GM12891 (cell line): ENCODE data around the gene HSPA1L.

ENCODE experiments used
- DNase-seq: peaks from one replicate; pipeline ENCODE4 v3.0.0; 2011; ENCODE audit warnings: low spot score; ENCODE audit not compliant: insufficient read length
- FAIRE-seq: peaks from 2 replicates; lab custom pipeline; 2011; peaks lifted over from hg19 to GRCh38; lab: Jason Lieb, UNC
- PAX5 ChIP-seq: IDR thresholded peaks from 2 replicates; pipeline ENCODE4 v1.6.1; 2011; ENCODE audit warnings: low read length, moderate library complexity, mild to moderate bottlenecking; ENCODE audit not compliant: insufficient read depth, severe bottlenecking
- POLR2A ChIP-seq: IDR thresholded peaks from 2 replicates; pipeline ENCODE4 v1.6.1; 2011; ENCODE audit warnings: low read depth, low read length, control low read depth
- POLR2AphosphoS5 ChIP-seq: IDR thresholded peaks from 2 replicates; pipeline ENCODE4 v1.6.1; 2011; ENCODE audit warnings: low read depth, low read length, control low read depth
- POU2F2 ChIP-seq: IDR thresholded peaks from 2 replicates; pipeline ENCODE4 v1.6.1; 2011; ENCODE audit warnings: low read depth, mild to moderate bottlenecking, control low read depth, low read length, moderate library complexity
- SPI1 ChIP-seq: IDR thresholded peaks from 2 replicates; pipeline ENCODE4 v1.6.1; 2011; ENCODE audit warnings: low read depth, low read length, control low read depth
- TAF1 ChIP-seq: IDR thresholded peaks from 2 replicates; pipeline ENCODE4 v1.6.1; 2011; ENCODE audit warnings: low read depth, low read length, control low read depth

Gene HSPA1L

DNA sequence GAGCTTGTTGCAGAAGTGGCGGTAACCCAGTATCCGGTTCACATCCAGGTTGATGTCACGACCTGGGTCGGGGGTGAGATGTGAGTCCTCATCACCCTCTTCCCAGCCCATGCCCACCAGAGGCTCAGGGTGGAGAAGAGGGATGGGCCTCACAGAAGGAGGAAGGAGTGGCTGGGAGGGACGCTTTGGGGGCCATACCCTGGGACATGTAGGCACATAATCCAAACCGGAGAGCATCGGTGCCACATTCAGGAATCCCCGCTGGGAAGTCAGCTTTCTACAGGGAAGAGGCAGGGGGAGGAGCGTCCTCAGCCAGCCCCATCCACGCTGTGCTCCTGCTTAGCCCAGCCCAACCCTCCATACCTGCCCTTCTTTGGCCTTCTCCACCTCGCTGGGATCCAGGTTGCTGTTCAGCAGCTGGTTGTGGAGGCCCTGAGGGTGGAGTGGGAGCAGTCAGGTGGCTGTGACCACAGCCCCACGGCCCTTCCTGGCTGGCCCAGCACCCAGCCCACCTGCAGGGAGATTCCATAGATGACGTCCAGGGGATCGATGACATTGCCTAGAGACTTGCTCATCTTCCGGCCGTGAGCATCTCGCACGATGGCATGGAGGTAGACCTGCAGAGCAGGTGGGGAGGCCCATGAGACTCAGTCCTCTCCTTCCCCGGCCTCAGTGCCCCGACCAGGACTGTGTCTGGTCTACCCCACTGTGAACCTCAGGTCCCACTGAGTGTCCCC is 34.4 kb downstream of the HSPA1L start:
- no peak for FAIRE-seq
- TF ChIP-seq POLR2A: no peak
- no peak for TF ChIP-seq SPI1
- TF ChIP-seq POU2F2: no peak
- TF ChIP-seq PAX5: no peak
- no peak for TF ChIP-seq TAF1
- no peak for TF ChIP-seq POLR2AphosphoS5
- DNase-seq: no peak

DNA sequence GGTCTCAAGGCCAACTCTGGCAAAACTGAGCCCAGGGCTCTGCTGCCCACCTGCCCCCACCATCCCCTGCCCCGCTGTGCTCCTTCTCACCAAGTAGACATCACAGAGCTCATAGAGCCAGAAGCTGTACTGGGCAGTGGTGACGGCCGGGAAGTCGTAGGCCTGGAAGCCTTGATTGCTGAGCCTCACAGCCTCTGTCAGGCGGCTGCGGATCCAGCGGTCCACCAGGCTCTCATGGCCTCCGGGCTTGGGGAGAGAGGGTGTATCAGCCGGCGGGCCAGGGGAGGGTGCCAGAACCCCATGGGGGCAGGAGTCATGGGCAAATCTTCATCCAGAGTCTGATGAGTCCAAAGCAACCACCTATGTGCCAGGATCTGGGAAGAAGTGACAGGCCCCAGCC is 35.2 kb downstream of the HSPA1L start:
- DNase-seq (no peak), FAIRE-seq (no peak)
- TF ChIP-seq POLR2A: no peak
- TF ChIP-seq SPI1: no peak
- no peak for TF ChIP-seq TAF1
- no peak for TF ChIP-seq PAX5
- TF ChIP-seq POLR2AphosphoS5: no peak
- TF ChIP-seq POU2F2: no peak

DNA sequence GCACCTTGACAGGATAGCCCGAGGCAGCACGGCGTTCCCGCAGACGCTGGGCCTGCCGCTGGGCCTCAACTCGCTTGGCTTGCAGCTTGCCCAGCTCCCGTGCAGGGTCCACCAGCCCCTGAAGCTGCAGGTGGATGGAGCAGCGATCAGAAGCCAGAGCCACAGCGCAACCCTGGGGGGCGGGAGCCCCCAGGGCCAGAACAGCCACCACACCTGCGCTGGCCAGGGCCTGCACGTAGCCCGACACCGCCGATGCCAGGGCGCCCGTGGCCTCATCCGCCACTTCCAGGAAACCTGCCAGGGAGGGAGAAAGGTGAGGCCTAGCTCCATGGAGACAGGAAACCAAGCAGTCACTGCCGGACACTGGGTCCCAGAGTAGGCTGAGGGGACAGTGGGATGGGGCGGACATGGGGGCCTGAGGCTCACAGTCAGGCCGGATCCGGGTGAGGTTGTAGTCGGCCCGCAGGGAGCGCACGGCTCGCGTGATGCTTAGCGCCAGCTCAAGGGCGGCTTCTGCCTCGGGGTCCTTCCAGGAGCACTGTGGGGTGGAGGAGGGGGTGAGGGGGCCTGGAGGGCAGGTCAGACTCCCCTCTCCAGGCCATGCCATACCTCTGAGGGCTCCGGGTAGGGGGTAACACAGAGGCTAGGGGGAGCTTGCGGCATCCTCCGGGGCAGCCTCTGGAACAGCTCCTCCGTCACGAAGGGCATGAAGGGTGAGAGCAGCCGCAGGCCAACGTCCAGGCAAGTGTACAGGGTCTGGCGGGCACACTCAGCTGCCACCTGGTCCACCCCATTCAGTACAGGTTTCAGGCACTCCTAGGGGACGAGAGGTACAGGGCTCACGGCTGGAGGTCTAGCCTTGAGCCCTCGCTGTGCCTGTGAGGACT is 35.8 kb downstream of the HSPA1L start:
- no peak for TF ChIP-seq POLR2A
- TF ChIP-seq POU2F2: no peak
- no peak for TF ChIP-seq POLR2AphosphoS5
- TF ChIP-seq PAX5: no peak
- TF ChIP-seq TAF1: no peak
- TF ChIP-seq SPI1: no peak

DNA sequence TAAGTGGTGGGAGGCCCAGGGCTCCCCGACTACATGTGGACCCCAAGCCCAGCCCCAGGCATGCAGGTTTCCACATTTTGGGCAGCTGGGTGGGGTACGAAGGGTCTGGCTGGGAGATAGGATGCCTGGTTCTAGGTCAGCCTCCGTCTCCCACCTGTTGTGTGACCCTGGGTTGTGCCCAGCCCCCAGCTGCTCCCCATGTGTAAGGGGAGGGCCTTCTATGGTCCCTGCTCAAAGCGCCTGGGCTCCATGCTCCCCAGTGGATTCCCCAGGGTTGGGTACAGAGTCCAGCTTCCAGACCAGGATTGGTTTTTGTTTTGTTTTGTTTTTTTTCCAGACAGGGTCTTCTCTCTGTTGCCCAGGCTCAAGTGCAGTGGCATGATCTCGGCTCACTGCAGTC is 36.9 kb downstream of the HSPA1L start:
- no peak for FAIRE-seq
- no peak for TF ChIP-seq POLR2A
- no peak for TF ChIP-seq SPI1
- TF ChIP-seq POLR2AphosphoS5: no peak
- no peak for TF ChIP-seq TAF1
- TF ChIP-seq PAX5: no peak
- TF ChIP-seq POU2F2: no peak
- DNase-seq: no peak

More for the DNA sequence above, 35.8 kb downstream of the HSPA1L start:
- no peak for FAIRE-seq
- no peak for DNase-seq

DNA sequence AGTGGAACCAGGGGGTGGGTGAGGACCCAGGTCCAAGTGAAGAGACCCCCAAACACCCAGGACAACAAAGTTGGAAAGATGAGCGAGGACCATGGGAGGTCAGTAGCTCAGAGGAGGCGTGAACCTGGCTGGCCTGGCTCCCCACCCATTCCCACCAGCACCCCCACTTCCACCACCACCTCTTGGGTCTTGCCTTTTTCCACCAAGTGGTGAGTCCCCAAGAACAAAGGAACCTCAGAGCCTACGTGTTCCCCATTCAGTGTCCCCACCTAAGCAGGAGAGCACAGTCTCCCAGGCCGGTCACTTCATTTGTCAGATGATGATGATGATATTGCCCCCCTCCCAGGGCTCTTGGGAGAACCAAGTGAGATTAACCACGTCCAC is 37.4 kb downstream of the HSPA1L start:
- DNase-seq (no peak), FAIRE-seq (no peak)

DNA sequence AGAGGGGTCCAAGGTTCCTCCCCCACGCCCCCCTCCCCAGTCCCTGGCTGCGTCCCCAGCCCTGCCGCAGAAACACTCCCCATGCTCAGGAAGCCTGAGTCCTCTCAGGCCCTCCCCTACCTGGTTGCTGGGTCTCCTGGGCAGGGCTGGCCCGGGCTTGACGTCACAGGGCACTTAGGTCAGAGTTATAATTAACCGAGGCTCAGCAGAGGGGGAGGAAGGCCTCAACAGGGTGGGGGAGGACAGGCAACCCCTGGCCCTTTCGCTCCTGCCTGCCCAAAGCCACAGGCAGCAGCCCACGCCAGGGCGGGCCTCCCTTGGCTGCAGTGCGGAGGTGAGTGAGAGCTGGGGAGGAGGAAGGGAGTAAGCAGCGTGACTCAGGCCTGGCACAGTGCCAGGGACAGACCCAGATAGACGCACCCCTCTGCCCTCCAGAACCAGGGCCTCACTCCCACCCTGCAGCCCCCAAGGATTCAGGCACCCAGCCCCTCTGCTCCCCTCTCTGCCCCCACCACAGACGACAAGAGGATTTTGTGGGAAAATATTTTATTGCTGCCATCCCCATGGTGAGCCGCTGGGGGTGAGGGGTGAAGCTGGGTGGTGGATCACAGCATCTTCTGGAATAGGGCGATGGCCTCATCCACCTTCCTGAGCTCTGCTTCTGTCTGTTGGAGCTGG is 38.0 kb downstream of the HSPA1L start, which contains the start of gene VWA7:
VWA7 (minus strand) TSS at position 340 of the 678 bp plus-strand sequence. CDS start 549 bp downstream, outside the sequence.
- DNase-seq: peak; percentile 88

More for the DNA sequence above, 37.4 kb downstream of the HSPA1L start:
- no peak for TF ChIP-seq TAF1
- no peak for TF ChIP-seq POLR2AphosphoS5
- TF ChIP-seq SPI1: no peak
- no peak for TF ChIP-seq POLR2A
- TF ChIP-seq POU2F2: no peak
- no peak for TF ChIP-seq PAX5

DNA sequence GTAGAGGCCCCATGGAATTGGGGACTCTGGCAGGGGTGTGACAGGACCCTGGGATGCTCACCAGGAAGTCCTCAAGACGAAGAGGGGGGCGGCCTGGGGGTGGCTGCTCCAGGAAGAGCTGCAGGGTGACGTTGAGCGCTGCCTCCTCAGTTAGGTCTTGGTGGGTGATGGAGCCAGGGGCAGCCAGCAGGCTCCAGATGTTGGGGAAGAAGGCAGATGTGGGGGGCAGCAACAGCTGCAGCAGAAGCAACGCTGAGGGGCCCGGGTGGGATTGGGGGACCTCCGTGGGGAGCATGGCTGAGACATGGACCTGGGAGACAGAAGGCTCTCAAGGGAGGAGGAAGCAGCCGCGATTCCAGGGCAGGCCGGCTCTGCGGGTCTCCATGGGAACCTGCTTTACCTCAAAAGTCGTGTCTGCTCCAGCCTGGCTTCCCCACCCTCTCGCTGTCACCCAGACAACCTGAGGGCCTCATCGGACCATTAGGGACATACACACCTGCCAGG is 38.5 kb downstream of the HSPA1L start:
- TF ChIP-seq SPI1: no peak
- TF ChIP-seq POLR2A: no peak
- no peak for TF ChIP-seq PAX5
- TF ChIP-seq TAF1: no peak
- TF ChIP-seq POU2F2: no peak
- TF ChIP-seq POLR2AphosphoS5: no peak
- FAIRE-seq (no peak), DNase-seq (no peak)

More for the DNA sequence above, 38.0 kb downstream of the HSPA1L start, which contains the start of gene VWA7:
- FAIRE-seq: peak; percentile 93
- peak; percentile 62 for TF ChIP-seq POLR2AphosphoS5
- 0 out of 2 replicates have a peak, but pooled peaks have one; percentile 19 for TF ChIP-seq SPI1
- peak; percentile 20 for TF ChIP-seq PAX5
- peak; percentile 80 for TF ChIP-seq POU2F2
- no peak for TF ChIP-seq POLR2A
- TF ChIP-seq TAF1: no peak
